ENCODE results near the gene CCDC87.

The CCDC87 gene

GRCh38 chr11:66561178-66561974 lies 31.5 kb downstream of the CCDC87 start:
- Histone ChIP-seq H3K9me3 (ENCODE audit: insufficient read depth, low read depth, low read length) (no peaks in the 10 kb centered on the region), H3K27ac (ENCODE audit: low read length) (no peak overlapping the region), H3K27me3 (ENCODE audit: insufficient read depth, low read length) (no peaks in the 10 kb centered on the region), H3K4me1 (ENCODE audit: insufficient read depth, low read length) (no peaks in the 10 kb centered on the region), H3K36me3 (ENCODE audit: insufficient read depth, low read depth, low read length) (peaks cover 55% of the 10 kb centered on the region), H3K9ac (ENCODE audit: low read depth, low read length) (no peak overlapping the region), H3K4me3 (ENCODE audit: low read length) (no peak overlapping the region)

- Histone ChIP-seq H3K36me3 (ENCODE audit: insufficient read depth, low read depth, low read length) (peaks cover 67% of the 10 kb centered on the region), H3K9ac (ENCODE audit: low read depth, low read length) (no peak overlapping the region), H3K4me3 (ENCODE audit: low read length) (no peak overlapping the region), H3K27ac (ENCODE audit: low read length) (no peak overlapping the region), H3K4me1 (ENCODE audit: insufficient read depth, low read length) (no peaks in the 10 kb centered on the region), H3K27me3 (ENCODE audit: insufficient read depth, low read length) (no peaks in the 10 kb centered on the region), H3K9me3 (ENCODE audit: insufficient read depth, low read depth, low read length) (no peaks in the 10 kb centered on the region)
Measured at GRCh38 chr11:66559866-66560676, 32.8 kb downstream of the CCDC87 start.

GRCh38 chr11:66559142-66559865 lies 33.6 kb downstream of the CCDC87 start:
- no peaks in the 10 kb centered on the region for H3K27me3 ChIP-seq (ENCODE audit: insufficient read depth, low read length)
- no peak overlapping the region for H3K4me3 ChIP-seq (ENCODE audit: low read length)
- H3K36me3 ChIP-seq (ENCODE audit: insufficient read depth, low read depth, low read length): peaks cover 67% of the 10 kb centered on the region

GRCh38 chr11:66557733-66558326 lies 35.0 kb downstream of the CCDC87 start:
- Histone ChIP-seq H3K36me3 (ENCODE audit: insufficient read depth, low read depth, low read length) (peaks cover 61% of the 10 kb centered on the region), H3K9me3 (ENCODE audit: insufficient read depth, low read depth, low read length) (no peaks in the 10 kb centered on the region), H3K9ac (ENCODE audit: low read depth, low read length) (no peak overlapping the region), H3K27me3 (ENCODE audit: insufficient read depth, low read length) (no peaks in the 10 kb centered on the region), H3K4me1 (ENCODE audit: insufficient read depth, low read length) (no peaks in the 10 kb centered on the region), H3K4me3 (ENCODE audit: low read length) (no peak overlapping the region), H3K27ac (ENCODE audit: low read length) (no peak overlapping the region)

More at GRCh38 chr11:66559142-66559865, 33.6 kb downstream of the CCDC87 start:
- H3K4me1 ChIP-seq (ENCODE audit: insufficient read depth, low read length): no peaks in the 10 kb centered on the region
- H3K9ac ChIP-seq (ENCODE audit: low read depth, low read length): no peak overlapping the region
- H3K9me3 ChIP-seq (ENCODE audit: insufficient read depth, low read depth, low read length): no peaks in the 10 kb centered on the region
- H3K27ac ChIP-seq (ENCODE audit: low read length): no peak overlapping the region

- Histone ChIP-seq H3K9ac (ENCODE audit: low read depth, low read length) (no peak overlapping the region), H3K27me3 (ENCODE audit: insufficient read depth, low read length) (no peaks in the 10 kb centered on the region), H3K4me1 (ENCODE audit: insufficient read depth, low read length) (no peaks in the 10 kb centered on the region)
Measured at GRCh38 chr11:66556086-66556485, 36.8 kb downstream of the CCDC87 start.

GRCh38 chr11:66555416-66555815 lies 37.4 kb downstream of the CCDC87 start:
- Histone ChIP-seq H3K27ac (ENCODE audit: low read length) (no peak overlapping the region), H3K36me3 (ENCODE audit: insufficient read depth, low read depth, low read length) (peaks cover 37% of the 10 kb centered on the region), H3K27me3 (ENCODE audit: insufficient read depth, low read length) (no peaks in the 10 kb centered on the region), H3K4me1 (ENCODE audit: insufficient read depth, low read length) (no peaks in the 10 kb centered on the region), H3K4me3 (ENCODE audit: low read length) (no peak overlapping the region), H3K9ac (ENCODE audit: low read depth, low read length) (no peak overlapping the region), H3K9me3 (ENCODE audit: insufficient read depth, low read depth, low read length) (no peaks in the 10 kb centered on the region)

More at GRCh38 chr11:66556086-66556485, 36.8 kb downstream of the CCDC87 start:
- Histone ChIP-seq H3K9me3 (ENCODE audit: insufficient read depth, low read depth, low read length) (no peaks in the 10 kb centered on the region), H3K27ac (ENCODE audit: low read length) (no peak overlapping the region), H3K36me3 (ENCODE audit: insufficient read depth, low read depth, low read length) (peaks cover 43% of the 10 kb centered on the region), H3K4me3 (ENCODE audit: low read length) (no peak overlapping the region)

GRCh38 chr11:66554602-66555001 lies 38.3 kb downstream of the CCDC87 start:
- Histone ChIP-seq H3K9ac (ENCODE audit: low read depth, low read length) (no peak overlapping the region), H3K9me3 (ENCODE audit: insufficient read depth, low read depth, low read length) (no peaks in the 10 kb centered on the region), H3K4me3 (ENCODE audit: low read length) (no peak overlapping the region), H3K27ac (ENCODE audit: low read length) (no peak overlapping the region), H3K27me3 (ENCODE audit: insufficient read depth, low read length) (no peaks in the 10 kb centered on the region), H3K4me1 (ENCODE audit: insufficient read depth, low read length) (no peaks in the 10 kb centered on the region), H3K36me3 (ENCODE audit: insufficient read depth, low read depth, low read length) (peaks cover 33% of the 10 kb centered on the region)

- Histone ChIP-seq H3K4me3 (ENCODE audit: low read length) (no peak overlapping the region), H3K9me3 (ENCODE audit: insufficient read depth, low read depth, low read length) (no peaks in the 10 kb centered on the region), H3K27me3 (ENCODE audit: insufficient read depth, low read length) (no peaks in the 10 kb centered on the region), H3K27ac (ENCODE audit: low read length) (no peak overlapping the region), H3K36me3 (ENCODE audit: insufficient read depth, low read depth, low read length) (peaks cover 8% of the 10 kb centered on the region; the same call in 1 of the 2 replicates), H3K4me1 (ENCODE audit: insufficient read depth, low read length) (peaks cover 6% of the 10 kb centered on the region; the same call in 1 of the 2 replicates), H3K9ac (ENCODE audit: low read depth, low read length) (no peak overlapping the region)
Measured at GRCh38 chr11:66550887-66551286, 42.0 kb downstream of the CCDC87 start.

GRCh38 chr11:66549696-66550095 lies 43.2 kb downstream of the CCDC87 start:
- Histone ChIP-seq H3K27me3 (ENCODE audit: insufficient read depth, low read length) (no peaks in the 10 kb centered on the region), H3K4me1 (ENCODE audit: insufficient read depth, low read length) (peaks cover 6% of the 10 kb centered on the region; the same call in 1 of the 2 replicates), H3K4me3 (ENCODE audit: low read length) (no peak overlapping the region), H3K9ac (ENCODE audit: low read depth, low read length) (no peak overlapping the region), H3K9me3 (ENCODE audit: insufficient read depth, low read depth, low read length) (no peaks in the 10 kb centered on the region), H3K27ac (ENCODE audit: low read length) (no peak overlapping the region), H3K36me3 (ENCODE audit: insufficient read depth, low read depth, low read length) (no peaks in the 10 kb centered on the region)

- Histone ChIP-seq H3K4me3 (ENCODE audit: low read length) (peak overlapping the region; percentile 2; the same call in 1 of the 2 replicates), H3K9me3 (ENCODE audit: insufficient read depth, low read depth, low read length) (no peaks in the 10 kb centered on the region), H3K9ac (ENCODE audit: low read depth, low read length) (no peak overlapping the region), H3K27me3 (ENCODE audit: insufficient read depth, low read length) (no peaks in the 10 kb centered on the region), H3K27ac (ENCODE audit: low read length) (no peak overlapping the region), H3K36me3 (ENCODE audit: insufficient read depth, low read depth, low read length) (no peaks in the 10 kb centered on the region), H3K4me1 (ENCODE audit: insufficient read depth, low read length) (peaks cover 8% of the 10 kb centered on the region)
Measured at GRCh38 chr11:66548774-66549630, 43.9 kb downstream of the CCDC87 start.
